OCI-LY7 (cell line): Measurements from ENCODE around the gene INPP4A. TPM values are rescaled to one million over a fixed set of nuclear protein-coding genes. Genes with fewer than 3 reads are reported as not detected.

Source experiments
- BruUV-seq: library from RNA; stranded (reverse); fragments of 400-500 nt; replicated peaks from 2 replicates; lab custom pipeline; 2021; lab: Mats Ljungman, UMichigan
- CTCF ChIA-PET: fragments of 300-600 bp; sonication (Branson Sonifier 250); formaldehyde crosslinking; loops from one replicate; lab custom pipeline; 2022; ENCODE audit warnings: antibody characterized with exemption; ENCODE audit not compliant: unreplicated experiment; lab: Charles Lee
- POLR2A ChIA-PET: fragments of 300-600 bp; sonication (Branson Sonifier 250); formaldehyde crosslinking; loops from one replicate; lab custom pipeline; 2022; ENCODE audit warnings: antibody characterized with exemption; lab: Charles Lee
- DNase-seq: peaks from one replicate; pipeline ENCODE4 v3.0.0-alpha.2; 2015; ENCODE audit warnings: low spot score
- H2AFZ ChIP-seq: fragments of 200-600 bp; sonication (generic), shearing (Covaris generic); 2 replicates; pipeline ENCODE4 v1.6.1; 2014; ENCODE audit warnings: mild to moderate bottlenecking, antibody characterized with exemption, low read length, moderate library complexity
- H3K27ac ChIP-seq: fragments of 200-600 bp; sonication (generic); 2 replicates; pipeline ENCODE4 v1.5.1; 2014; ENCODE audit warnings: mixed run types, low read depth, mild to moderate bottlenecking, moderate library complexity, low read length, inconsistent platforms; ENCODE audit not compliant: poor library complexity, severe bottlenecking
- H3K36me3 ChIP-seq: fragments of 200-600 bp; sonication (generic); 2 replicates; pipeline ENCODE4 v1.6.1; 2014; ENCODE audit warnings: mild to moderate bottlenecking, antibody characterized with exemption, low read length, moderate library complexity, mixed read lengths; ENCODE audit not compliant: insufficient read depth
- H3K4me1 ChIP-seq: fragments of 200-600 bp; sonication (generic); 2 replicates; pipeline ENCODE4 v1.5.1; 2014; ENCODE audit warnings: mild to moderate bottlenecking, low read length; ENCODE audit not compliant: insufficient read depth, poor library complexity, severe bottlenecking
- H3K4me2 ChIP-seq: fragments of 200-600 bp; sonication (generic); 2 replicates; pipeline ENCODE4 v1.6.1; 2014; ENCODE audit warnings: mild to moderate bottlenecking, low read length
- H3K4me3 ChIP-seq: fragments of 200-600 bp; sonication (generic); 2 replicates; pipeline ENCODE4 v1.5.1; 2014; ENCODE audit warnings: mild to moderate bottlenecking, low read depth, low read length; ENCODE audit not compliant: poor library complexity, severe bottlenecking
- H3K79me2 ChIP-seq: fragments of 200-600 bp; sonication (generic); 2 replicates; pipeline ENCODE4 v1.6.1; 2016; ENCODE audit warnings: low read depth, mild to moderate bottlenecking, low read length, moderate library complexity, mixed read lengths; ENCODE audit not compliant: insufficient read depth
- H3K9me2 ChIP-seq: fragments of 200-600 bp; sonication (generic); 2 replicates; pipeline ENCODE4 v1.6.1; 2016; ENCODE audit warnings: mild to moderate bottlenecking, low read length, mixed read lengths; ENCODE audit not compliant: insufficient read depth
- H3K9me3 ChIP-seq: fragments of 200-600 bp; sonication (generic); 2 replicates; pipeline ENCODE4 v1.6.1; 2014; ENCODE audit warnings: mild to moderate bottlenecking, mixed run types, low read length, mixed read lengths
- H4K20me1 ChIP-seq: fragments of 200-600 bp; sonication (generic); 2 replicates; pipeline ENCODE4 v1.6.1; 2014; ENCODE audit warnings: mild to moderate bottlenecking, antibody characterized with exemption, low read length, moderate library complexity, mixed read lengths; ENCODE audit not compliant: insufficient read depth
- CTCF ChIP-seq: fragments of 200-600 bp; sonication (generic); conservative IDR thresholded peaks from 2 replicates; pipeline ENCODE4 v1.5.1; 2014; ENCODE audit warnings: mild to moderate bottlenecking, antibody characterized with exemption, low read length, moderate library complexity, mixed read lengths
- EZH2phosphoT487 ChIP-seq: fragments of 200-600 bp; sonication (generic); IDR thresholded peaks from 2 replicates; pipeline ENCODE4 v1.6.1; 2018; ENCODE audit warnings: low read depth, borderline replicate concordance, mild to moderate bottlenecking, mixed run types, antibody characterized with exemption, low read length, moderate library complexity, mixed read lengths
- intact Hi-C: fragments of 100-400 bp; cut with micrococcal nuclease; formaldehyde crosslinking; loops from one replicate; pipeline ENCODE4 v1.10.0; 2022; ENCODE audit not compliant: unreplicated experiment
- total RNA-seq, 2 experiments: library from RNA; depleted of rRNA in 1 of 2; stranded (reverse); fragments of >200 nt in 1 of 2; shearing (Covaris generic) in 1 of 2; gene quantifications; 2 replicates each; pipeline ENCODE4 v1.2.3, GENCODE V29; 2014 to 2022

Gene INPP4A
- total RNA-seq, 2 experiments from 2014 or later = 28.5 to 28.6 TPM

GRCh38 chr2:98487101-98487805, 42.6 kb downstream of the INPP4A start:
- intact Hi-C loops = loop anchor here (5.0 kb wide), 1 partner anchor 65 kb away; no protein-coding TSS in a partner anchor
- H4K20me1 ChIP-seq = peaks cover 3% of the 10 kb centered on the region; the same call in 1 of the 2 replicates

GRCh38 chr2:98487806-98488189, 43.1 kb downstream of the INPP4A start:
- ChIA-PET POLR2A (interaction anchor here (0.6 to 1.5 kb wide), 6 partner anchors 9 to 29 kb away, joined by 3 to 5 read pairs (median 3); no protein-coding TSS in a partner anchor), CTCF (interaction anchor here (0.6 to 1.7 kb wide), 4 partner anchors 17 to 828 kb away, joined by 4 to 11 read pairs (median 5); no protein-coding TSS in a partner anchor)
- no peaks in the 10 kb centered on the region for H3K79me2 ChIP-seq
- intact Hi-C loops = loop anchor here (5.0 kb wide), 1 partner anchor 65 kb away; no protein-coding TSS in a partner anchor
- BruUV-seq = no TSS peak
- peak overlapping the region; percentile 16; the same call in 1 of the 2 replicates for H2AFZ ChIP-seq
- TF ChIP-seq EZH2phosphoT487 (no peak), CTCF (peak; percentile 83)
- H3K4me3 ChIP-seq = no peak overlapping the region
- DNase-seq = peak; percentile 59
- no peak overlapping the region for H3K27ac ChIP-seq
- no peaks in the 10 kb centered on the region for H3K9me3 ChIP-seq
- peaks cover 38% of the 10 kb centered on the region for H3K4me1 ChIP-seq
- peak overlapping the region; percentile 13; the same call in 1 of the 2 replicates for H3K4me2 ChIP-seq
- H3K9me2 ChIP-seq = no peaks in the 10 kb centered on the region
- H3K36me3 ChIP-seq = no peaks in the 10 kb centered on the region
- peaks cover 3% of the 10 kb centered on the region; the same call in 1 of the 2 replicates for H4K20me1 ChIP-seq

More at GRCh38 chr2:98487101-98487805, 42.6 kb downstream of the INPP4A start:
- Histone ChIP-seq H3K4me2 (peak overlapping the region; percentile 13; the same call in 1 of the 2 replicates), H3K79me2 (no peaks in the 10 kb centered on the region), H3K4me3 (no peak overlapping the region), H3K4me1 (peaks cover 39% of the 10 kb centered on the region), H3K9me3 (no peaks in the 10 kb centered on the region), H3K36me3 (no peaks in the 10 kb centered on the region), H3K9me2 (no peaks in the 10 kb centered on the region), H2AFZ (no peak overlapping the region), H3K27ac (no peak overlapping the region)
- TF ChIP-seq CTCF = no peak
- no peak for TF ChIP-seq EZH2phosphoT487
- BruUV-seq = no TSS peak
- no peak for DNase-seq
- ChIA-PET POLR2A (interaction anchor here (0.6 to 1.5 kb wide), 8 partner anchors 9 to 28 kb away, joined by 3 to 5 read pairs (median 3); no protein-coding TSS in a partner anchor), CTCF (interaction anchor here (0.6 to 1.7 kb wide), 4 partner anchors 16 to 827 kb away, joined by 4 to 11 read pairs (median 5); no protein-coding TSS in a partner anchor)
